Measurements from ENCODE around the gene POU3F2. TPM values are rescaled to one million over a fixed set of nuclear protein-coding genes. Genes with fewer than 3 reads are reported as not detected.

The POU3F2 gene
- polyA plus RNA-seq, 1 of the 3 experiments (the other 2 are of a cell fraction) = 1.0 TPM

DNA sequence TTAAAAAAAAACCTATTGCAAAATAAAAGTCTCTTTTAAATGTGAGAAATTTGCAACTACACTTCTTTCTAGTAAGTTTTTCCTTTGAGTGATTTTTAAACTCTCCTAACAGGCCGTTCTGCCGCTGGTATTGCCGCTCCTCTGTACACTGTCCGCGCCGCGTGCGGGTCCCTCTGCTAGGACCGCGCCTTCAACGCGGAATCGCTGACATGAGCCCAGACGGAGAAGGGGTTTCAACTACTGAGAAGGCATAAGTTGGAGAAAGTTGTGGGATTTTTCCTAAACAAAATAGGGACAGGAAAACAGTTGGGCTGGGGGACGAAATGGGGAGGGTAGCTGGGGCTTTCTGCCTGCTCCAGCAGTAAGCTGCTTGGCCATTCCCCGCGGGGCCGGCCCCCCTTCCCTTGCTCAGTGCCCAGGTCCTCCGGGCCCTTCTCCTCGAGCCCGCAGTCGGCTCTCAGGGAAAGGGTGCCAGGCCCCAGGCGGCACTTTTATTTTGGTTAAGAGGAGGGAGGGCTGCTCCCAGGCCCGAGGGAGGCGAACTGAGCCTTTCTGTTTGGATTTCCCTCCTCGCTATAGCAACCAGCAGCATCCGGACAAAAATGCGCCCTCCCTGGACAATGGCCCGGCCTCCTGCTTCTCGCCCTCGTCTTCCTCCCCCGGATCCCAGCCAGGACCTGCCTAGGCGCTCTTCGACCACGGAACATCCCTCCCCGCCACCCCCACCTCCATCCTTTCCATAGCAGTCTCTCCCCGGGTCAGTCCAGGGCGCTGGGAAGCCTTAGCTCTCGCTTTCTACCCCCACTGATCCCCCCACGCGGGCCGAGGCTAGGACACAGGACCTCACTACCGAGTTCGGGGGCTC is 6.8 kb upstream of the POU3F2 start:
- DNase-seq = peak; percentile 63
- H3K27me3 ChIP-seq (ENCODE audit: insufficient read depth) = no peaks in the 10 kb centered on the region
- WGBS (ENCODE audit: low lambda C conversion rate) = 40% methylated on average over 28 of the region's 44 CpGs

DNA sequence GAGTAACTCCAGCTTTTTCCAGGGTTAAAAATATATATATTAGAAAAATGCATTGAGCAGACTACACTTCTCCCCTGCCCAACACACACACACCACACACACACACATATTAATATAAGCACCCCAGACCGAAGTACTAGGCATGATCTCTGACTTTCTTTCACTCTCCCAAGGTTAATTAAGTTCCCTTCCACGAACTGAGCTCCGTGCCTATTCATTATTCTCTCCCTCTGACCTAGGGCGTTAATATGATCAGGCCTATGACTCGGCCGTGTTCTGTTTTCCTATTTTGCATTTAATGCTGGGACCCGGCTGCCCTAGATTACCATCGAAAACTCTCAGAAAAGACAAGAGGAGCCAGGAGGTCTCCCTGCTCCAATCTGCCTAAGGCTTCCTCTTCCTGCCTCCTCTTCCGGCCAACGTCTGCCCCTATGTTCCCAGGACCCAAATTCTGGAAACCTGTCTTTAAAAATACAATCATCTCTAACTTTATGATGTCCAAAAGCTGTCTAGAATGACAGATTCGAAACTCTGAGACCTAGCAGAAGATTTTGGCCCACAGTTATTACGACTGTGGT is 6.1 kb upstream of the POU3F2 start:
- ChIA-PET CTCF (interaction anchor here (0.6 to 2.5 kb wide), 2 partner anchors 17 to 286 kb away, joined by 3 to 9 read pairs; no protein-coding TSS in a partner anchor), POLR2A (no interaction called here)
- H3K4me1 ChIP-seq (ENCODE audit: control insufficient read depth in 1 of 2, insufficient read depth in 2 of 2, low read depth in 1 of 2, low read length in 1 of 2) = peaks cover 0 to 43% of the 10 kb centered on the region in 2 experiments; a peak in 2 of 4 replicates
- peaks cover 18% of the 10 kb centered on the region for H3F3A ChIP-seq (replicated peaks; ENCODE audit: insufficient read depth)
- no peak overlapping the region for H3K9ac ChIP-seq
- no peak overlapping the region for H3K4me3 ChIP-seq (ENCODE audit: low read depth in 2 of 2, low read length in 1 of 2)
- no peaks in the 10 kb centered on the region for H3K9me3 ChIP-seq
- no peaks in the 10 kb centered on the region for H3K27me3 ChIP-seq (ENCODE audit: insufficient read depth)
- H3K27ac ChIP-seq (ENCODE audit: low read depth in 2 of 2, low read length in 1 of 2) = no peak overlapping the region
- H4K20me1 ChIP-seq (ENCODE audit: insufficient read depth) = no peaks in the 10 kb centered on the region
- peak overlapping the region; percentile 71; the same call in 1 of the 2 replicates for H2AFZ ChIP-seq (ENCODE audit: low read depth)
- no peak for DNase-seq
- H3K9me2 ChIP-seq = no peaks in the 10 kb centered on the region
- no peaks in the 10 kb centered on the region for H3K36me3 ChIP-seq (replicated peaks in 1 of 2; ENCODE audit: control insufficient read depth in 1 of 2, insufficient read depth in 2 of 2, low read length in 1 of 2)
- no peak overlapping the region; the same call in 1 of the 2 replicates for H3K4me2 ChIP-seq
- H3K79me2 ChIP-seq (ENCODE audit: insufficient read depth) = no peaks in the 10 kb centered on the region
- TF ChIP-seq, protein P1, sequence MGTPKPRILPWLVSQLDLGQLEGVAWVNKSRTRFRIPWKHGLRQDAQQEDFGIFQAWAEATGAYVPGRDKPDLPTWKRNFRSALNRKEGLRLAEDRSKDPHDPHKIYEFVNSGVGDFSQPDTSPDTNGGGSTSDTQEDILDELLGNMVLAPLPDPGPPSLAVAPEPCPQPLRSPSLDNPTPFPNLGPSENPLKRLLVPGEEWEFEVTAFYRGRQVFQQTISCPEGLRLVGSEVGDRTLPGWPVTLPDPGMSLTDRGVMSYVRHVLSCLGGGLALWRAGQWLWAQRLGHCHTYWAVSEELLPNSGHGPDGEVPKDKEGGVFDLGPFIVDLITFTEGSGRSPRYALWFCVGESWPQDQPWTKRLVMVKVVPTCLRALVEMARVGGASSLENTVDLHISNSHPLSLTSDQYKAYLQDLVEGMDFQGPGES (IDR thresholded peaks at IDR 0.05; ENCODE audit: low read depth, low read length) = no peak
- TF ChIP-seq, protein P2, sequence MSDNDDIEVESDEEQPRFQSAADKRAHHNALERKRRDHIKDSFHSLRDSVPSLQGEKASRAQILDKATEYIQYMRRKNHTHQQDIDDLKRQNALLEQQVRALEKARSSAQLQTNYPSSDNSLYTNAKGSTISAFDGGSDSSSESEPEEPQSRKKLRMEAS (IDR thresholded peaks at IDR 0.05; ENCODE audit: low read depth) = no peak
- TF ChIP-seq, protein P3, sequence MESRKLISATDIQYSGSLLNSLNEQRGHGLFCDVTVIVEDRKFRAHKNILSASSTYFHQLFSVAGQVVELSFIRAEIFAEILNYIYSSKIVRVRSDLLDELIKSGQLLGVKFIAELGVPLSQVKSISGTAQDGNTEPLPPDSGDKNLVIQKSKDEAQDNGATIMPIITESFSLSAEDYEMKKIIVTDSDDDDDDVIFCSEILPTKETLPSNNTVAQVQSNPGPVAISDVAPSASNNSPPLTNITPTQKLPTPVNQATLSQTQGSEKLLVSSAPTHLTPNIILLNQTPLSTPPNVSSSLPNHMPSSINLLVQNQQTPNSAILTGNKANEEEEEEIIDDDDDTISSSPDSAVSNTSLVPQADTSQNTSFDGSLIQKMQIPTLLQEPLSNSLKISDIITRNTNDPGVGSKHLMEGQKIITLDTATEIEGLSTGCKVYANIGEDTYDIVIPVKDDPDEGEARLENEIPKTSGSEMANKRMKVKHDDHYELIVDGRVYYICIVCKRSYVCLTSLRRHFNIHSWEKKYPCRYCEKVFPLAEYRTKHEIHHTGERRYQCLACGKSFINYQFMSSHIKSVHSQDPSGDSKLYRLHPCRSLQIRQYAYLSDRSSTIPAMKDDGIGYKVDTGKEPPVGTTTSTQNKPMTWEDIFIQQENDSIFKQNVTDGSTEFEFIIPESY (IDR thresholded peaks at IDR 0.05; ENCODE audit: borderline replicate concordance, low read depth) = no peak
- no peak for TF ChIP-seq NRF1 (IDR thresholded peaks at IDR 0.05; ENCODE audit: low read depth, low read length)
- 66% methylated on average over 12 of the region's 12 CpGs for WGBS (ENCODE audit: low lambda C conversion rate)

More for the DNA sequence above, 6.8 kb upstream of the POU3F2 start:
- peak overlapping the region; percentile 56; the same call in 1 of the 2 replicates for H3K4me2 ChIP-seq
- CTCF ChIA-PET = interaction anchor here (2.5 kb wide), 1 partner anchor 18 kb away, joined by 9 read pairs; no protein-coding TSS in a partner anchor
- peak overlapping the region in 1 of 2 experiments; percentile 38; a peak in 2 of 4 replicates for H3K4me3 ChIP-seq (ENCODE audit: low read depth in 2 of 2, low read length in 1 of 2)
- peaks cover 13% of the 10 kb centered on the region for H3F3A ChIP-seq (replicated peaks; ENCODE audit: insufficient read depth)
- H3K9me2 ChIP-seq = no peaks in the 10 kb centered on the region
- H4K20me1 ChIP-seq (ENCODE audit: insufficient read depth) = no peaks in the 10 kb centered on the region
- peak overlapping the region; percentile 25; the same call in 1 of the 2 replicates for H3K9ac ChIP-seq
- no peak overlapping the region for H3K27ac ChIP-seq (ENCODE audit: low read depth in 2 of 2, low read length in 1 of 2)
- no peaks in the 10 kb centered on the region for H3K79me2 ChIP-seq (ENCODE audit: insufficient read depth)
- peak overlapping the region; percentile 71; the same call in 1 of the 2 replicates for H2AFZ ChIP-seq (ENCODE audit: low read depth)
- TF ChIP-seq TAF1 (IDR thresholded peaks at IDR 0.05; ENCODE audit: borderline replicate concordance, low read depth, low read length) = no peak
- TF ChIP-seq ELF1 (IDR thresholded peaks at IDR 0.05) = no peak
- TF ChIP-seq, protein P4, sequence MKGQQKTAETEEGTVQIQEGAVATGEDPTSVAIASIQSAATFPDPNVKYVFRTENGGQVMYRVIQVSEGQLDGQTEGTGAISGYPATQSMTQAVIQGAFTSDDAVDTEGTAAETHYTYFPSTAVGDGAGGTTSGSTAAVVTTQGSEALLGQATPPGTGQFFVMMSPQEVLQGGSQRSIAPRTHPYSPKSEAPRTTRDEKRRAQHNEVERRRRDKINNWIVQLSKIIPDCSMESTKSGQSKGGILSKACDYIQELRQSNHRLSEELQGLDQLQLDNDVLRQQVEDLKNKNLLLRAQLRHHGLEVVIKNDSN (IDR thresholded peaks at IDR 0.05; ENCODE audit: borderline replicate concordance, low read depth) = no peak
- no peak for TF ChIP-seq JUND (IDR thresholded peaks at IDR 0.05)
- no peak for TF ChIP-seq MXI1 (IDR thresholded peaks at IDR 0.05; ENCODE audit: low read depth, low read length)
- no peak for TF ChIP-seq TCF12 (IDR thresholded peaks at IDR 0.05)
- TF ChIP-seq GABPA (IDR thresholded peaks at IDR 0.05; ENCODE audit: low read depth) = no peak
- TF ChIP-seq MEF2A (IDR thresholded peaks at IDR 0.05; ENCODE audit: borderline replicate concordance, low read depth) = no peak
- TF ChIP-seq FOSL2 (IDR thresholded peaks at IDR 0.05; ENCODE audit: borderline replicate concordance, low read depth) = no peak
- no peak for TF ChIP-seq RFX5 (IDR thresholded peaks at IDR 0.05; ENCODE audit: low read length)
- TF ChIP-seq FOXJ3 (CRISPR knock-in tag; IDR thresholded peaks at IDR 0.05) = no peak
- TF ChIP-seq, protein P2 (IDR thresholded peaks at IDR 0.05; ENCODE audit: low read depth) = no peak
- POLR2A ChIA-PET = no interaction called here
- H3K36me3 ChIP-seq (replicated peaks in 1 of 2; ENCODE audit: control insufficient read depth in 1 of 2, insufficient read depth in 2 of 2, low read length in 1 of 2) = no peaks in the 10 kb centered on the region
- H3K9me3 ChIP-seq = no peaks in the 10 kb centered on the region
- H3K4me1 ChIP-seq (ENCODE audit: control insufficient read depth in 1 of 2, insufficient read depth in 2 of 2, low read depth in 1 of 2, low read length in 1 of 2) = peaks cover 0 to 35% of the 10 kb centered on the region in 2 experiments; a peak in 2 of 4 replicates
